ENCODE results near the gene PAFAH1B1.

- no peak for TF ChIP-seq EGR1 (IDR thresholded peaks at IDR 0.05)
- no peak for TF ChIP-seq RAD21 (IDR thresholded peaks at IDR 0.05; ENCODE audit: low read depth)
- TF ChIP-seq EP300 (IDR thresholded peaks at IDR 0.05; ENCODE audit: borderline replicate concordance): no peak
- no peak for TF ChIP-seq YY1 (IDR thresholded peaks at IDR 0.05; ENCODE audit: low read depth)
- TF ChIP-seq CREB1 (IDR thresholded peaks at IDR 0.05; ENCODE audit: low read depth): no peak
- TF ChIP-seq MAX (IDR thresholded peaks at IDR 0.05): no peak
- no peak for TF ChIP-seq TAF1 (IDR thresholded peaks at IDR 0.05; ENCODE audit: low read depth)
- TF ChIP-seq REST (IDR thresholded peaks at IDR 0.05; ENCODE audit: low read depth): no peak
- no peak for TF ChIP-seq NFIC (IDR thresholded peaks at IDR 0.05)
- no peak for TF ChIP-seq FOXM1 (IDR thresholded peaks at IDR 0.05; ENCODE audit: borderline replicate concordance, low read depth)
- TF ChIP-seq CEBPB (IDR thresholded peaks at IDR 0.05): no peak
- no peak for TF ChIP-seq ZBTB7A (IDR thresholded peaks at IDR 0.05; ENCODE audit: low read depth)
- no peak for TF ChIP-seq TEAD4 (IDR thresholded peaks at IDR 0.05)
These were observed 29.9 kb upstream of the PAFAH1B1 start for GRCh38 chr17:2563543-2563942.

Measured in Ishikawa (cell line).